Activated CD8-positive, alpha-beta memory T cell treated with anti-CD3 and anti-CD28 coated beads for 1 hour (primary cell): ENCODE data around the gene LHX6.

ENCODE experiments used
- DNase-seq, 2 donors: peaks; one replicate each; pipeline ENCODE4 v3.0.0-alpha.2; 2020; ENCODE audit warnings: low read depth in 1 of 2; ENCODE audit errors: extremely low read depth in 1 of 2

LHX6 gene

GRCh38 chr9:122236681-122237080, 7.9 kb upstream of the LHX6 start:
- DNase-seq, result no peak

- no peak for DNase-seq
Observed at GRCh38 chr9:122234022-122234748, 5.4 kb upstream of the LHX6 start.

- DNase-seq, result no peak
Observed at GRCh38 chr9:122232796-122233306, 4.1 kb upstream of the LHX6 start.

- DNase-seq, result no peak
Observed at GRCh38 chr9:122229485-122229837, 704 bp upstream of the LHX6 start.

GRCh38 chr9:122228191-122228567, 578 bp downstream of the LHX6 start:
- DNase-seq, result no peak

- no peak for DNase-seq
Observed at GRCh38 chr9:122227575-122227900, 1.2 kb downstream of the LHX6 start.

- no peak for DNase-seq
Observed at GRCh38 chr9:122226758-122227574, 1.8 kb downstream of the LHX6 start.

- no peak for DNase-seq
Observed at GRCh38 chr9:122226142-122226757, 2.5 kb downstream of the LHX6 start.

GRCh38 chr9:122225312-122226141, 3.2 kb downstream of the LHX6 start:
- no peak for DNase-seq

- no peak for DNase-seq
Observed at GRCh38 chr9:122223435-122223834, 5.3 kb downstream of the LHX6 start.

GRCh38 chr9:122222791-122223190, 6.0 kb downstream of the LHX6 start:
- no peak for DNase-seq

- no peak for DNase-seq
Observed at GRCh38 chr9:122221183-122221811, 7.5 kb downstream of the LHX6 start.

GRCh38 chr9:122220673-122221182, 8.0 kb downstream of the LHX6 start:
- no peak for DNase-seq

GRCh38 chr9:122219856-122220672, 8.7 kb downstream of the LHX6 start:
- no peak for DNase-seq

- DNase-seq, result no peak
Observed at GRCh38 chr9:122218935-122219855, 9.6 kb downstream of the LHX6 start.

GRCh38 chr9:122218071-122218934, 10.5 kb downstream of the LHX6 start:
- no peak for DNase-seq

- DNase-seq, result no peak
Observed at GRCh38 chr9:122217640-122218039, 11.1 kb downstream of the LHX6 start.
